ENCODE data around the gene TRAPPC3L.
A peak's percentile ranks its signal among the peaks of the same experiment; 100 is the strongest.

Gene TRAPPC3L

DNA sequence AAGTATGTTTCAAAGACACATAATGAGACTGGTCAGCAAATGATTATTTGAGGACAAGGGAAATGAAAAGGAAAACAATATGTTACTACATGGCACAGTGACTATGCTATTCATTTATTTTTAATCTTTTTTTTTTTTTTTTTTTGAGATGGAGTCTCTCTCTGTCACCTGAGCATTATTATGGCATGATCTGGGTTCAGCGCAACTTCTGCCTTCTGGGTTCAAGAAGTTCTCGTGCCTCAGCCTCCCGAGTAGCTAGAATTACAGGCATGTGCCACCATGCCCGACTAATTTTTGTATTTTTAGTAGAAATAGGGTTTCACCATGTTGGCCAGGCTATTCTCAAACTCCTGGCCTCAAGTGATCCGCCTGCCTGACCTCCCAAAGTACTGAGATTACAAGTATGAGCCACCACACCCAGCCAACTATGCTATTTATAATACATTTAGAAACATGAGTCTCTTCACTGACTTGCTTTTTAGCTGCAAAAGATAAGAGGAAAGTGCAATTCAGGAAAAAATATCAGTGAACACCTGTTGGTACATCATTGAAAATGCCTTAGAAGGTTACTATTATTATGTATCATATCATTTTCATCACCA is 11.4 kb upstream of the TRAPPC3L start:
- DNase-seq, result no peak

DNA sequence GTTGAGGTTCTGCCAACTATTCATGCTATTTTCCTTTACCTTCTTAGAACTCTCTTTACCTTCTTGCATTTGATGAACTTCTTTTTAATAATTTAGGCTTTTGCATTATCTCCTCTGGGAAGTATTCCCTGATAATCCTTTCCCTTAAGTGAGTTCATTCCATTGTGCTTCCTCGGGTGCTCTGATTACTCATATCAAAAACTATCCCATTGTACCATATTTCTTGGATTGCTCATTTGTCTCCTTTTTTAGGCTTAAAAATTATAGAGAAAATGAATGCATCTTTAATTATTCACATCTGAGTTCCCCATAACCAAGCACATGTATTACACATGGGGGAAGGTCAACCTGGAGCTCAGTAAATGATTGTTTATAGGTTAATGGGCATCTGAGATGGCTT is 10.6 kb upstream of the TRAPPC3L start:
- DNase-seq, result no peak

GRCh38 chr6:116553451-116553850 is 8.0 kb upstream of the TRAPPC3L start, which contains the start of gene CALHM4:
Gene CALHM4 (plus strand): TSS chr6:116553751. CDS start chr6:116553794, 43 bp downstream.
- no peak for DNase-seq

DNA sequence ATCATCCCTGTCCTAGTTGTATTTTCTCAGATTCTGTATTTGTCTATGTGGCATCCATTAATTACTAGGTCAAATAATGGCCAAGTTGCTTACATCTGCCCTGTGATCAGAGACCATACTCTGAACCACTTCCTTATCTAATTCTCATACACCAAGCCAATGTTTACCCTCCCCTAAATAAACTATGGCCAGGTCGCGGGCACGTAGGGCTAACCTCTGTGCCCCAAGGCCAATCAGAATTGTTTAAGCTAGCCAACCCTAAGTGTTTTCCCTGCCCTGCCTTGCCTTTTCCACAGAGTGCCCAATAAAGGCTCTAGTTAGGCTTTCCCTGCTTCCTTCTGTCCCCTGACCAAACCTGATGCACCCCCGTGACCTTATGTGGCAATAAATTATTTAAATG is 5.3 kb upstream of the TRAPPC3L start:
- DNase-seq, result no peak

GRCh38 chr6:116547358-116547757 is 1.9 kb upstream of the TRAPPC3L start:
- no peak for DNase-seq

DNA sequence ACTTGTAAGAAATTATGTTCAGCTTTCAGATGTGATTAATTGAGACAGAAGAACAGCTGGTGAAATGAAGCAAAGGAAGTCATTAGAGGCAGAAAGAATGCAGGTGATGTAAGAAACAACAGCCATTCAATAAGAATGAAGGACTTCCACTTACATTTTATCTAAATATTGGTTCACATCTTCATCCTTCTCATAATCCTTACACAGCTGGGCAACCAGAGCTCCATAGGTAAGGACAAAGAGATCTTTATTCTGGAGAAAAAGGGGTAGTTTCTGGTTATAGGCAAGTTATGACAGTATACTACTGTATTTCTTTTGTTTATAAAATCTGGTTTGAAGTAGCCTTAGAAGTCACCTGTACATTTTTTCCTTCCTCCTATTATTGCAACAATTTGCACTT is 2.3 kb downstream of the TRAPPC3L start:
- no peak for DNase-seq

- DNase-seq, result no peak
Measured at GRCh38 chr6:116542426-116542825, 3.1 kb downstream of the TRAPPC3L start.

DNA sequence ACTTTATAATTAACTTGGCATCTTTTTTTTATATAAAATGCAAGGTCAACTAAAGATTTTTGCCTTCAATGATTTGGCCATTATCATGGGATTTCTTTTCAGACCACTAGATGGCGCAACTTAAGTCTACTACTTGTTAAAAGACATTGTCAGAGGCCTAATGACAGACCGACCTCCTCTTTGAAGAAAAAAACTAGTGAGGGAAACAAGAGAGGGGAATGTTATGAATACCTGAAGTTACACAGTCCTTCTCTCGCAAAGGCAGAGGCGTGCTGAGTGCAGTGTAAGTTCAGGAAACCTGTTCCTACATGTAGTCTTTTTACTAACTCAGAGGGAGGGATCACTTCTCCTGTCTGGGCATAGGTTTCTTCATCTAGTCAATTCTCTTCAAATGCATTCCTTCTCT is 9.3 kb downstream of the TRAPPC3L start:
- peak in 1 of 2 experiments; percentile 53 for DNase-seq

DNA sequence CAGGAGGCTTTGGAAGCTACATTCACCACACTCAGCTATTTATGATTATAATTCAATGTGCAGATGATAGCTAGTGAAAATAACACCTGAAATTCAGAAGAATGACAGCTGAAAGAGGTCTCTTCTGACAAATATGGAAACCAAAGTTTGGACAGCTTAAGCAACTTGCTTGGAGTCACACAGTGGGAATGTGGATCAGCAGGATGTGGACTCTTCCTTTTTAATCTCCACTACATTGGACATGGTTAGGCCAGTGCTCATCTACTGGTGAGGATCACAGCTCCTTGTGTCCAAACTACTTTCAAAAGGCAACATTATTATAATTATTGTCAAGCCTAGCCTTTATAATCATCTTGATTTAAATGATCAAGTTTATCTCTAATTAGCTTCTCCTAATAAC is 10.4 kb downstream of the TRAPPC3L start:
- no peak for DNase-seq

DNA sequence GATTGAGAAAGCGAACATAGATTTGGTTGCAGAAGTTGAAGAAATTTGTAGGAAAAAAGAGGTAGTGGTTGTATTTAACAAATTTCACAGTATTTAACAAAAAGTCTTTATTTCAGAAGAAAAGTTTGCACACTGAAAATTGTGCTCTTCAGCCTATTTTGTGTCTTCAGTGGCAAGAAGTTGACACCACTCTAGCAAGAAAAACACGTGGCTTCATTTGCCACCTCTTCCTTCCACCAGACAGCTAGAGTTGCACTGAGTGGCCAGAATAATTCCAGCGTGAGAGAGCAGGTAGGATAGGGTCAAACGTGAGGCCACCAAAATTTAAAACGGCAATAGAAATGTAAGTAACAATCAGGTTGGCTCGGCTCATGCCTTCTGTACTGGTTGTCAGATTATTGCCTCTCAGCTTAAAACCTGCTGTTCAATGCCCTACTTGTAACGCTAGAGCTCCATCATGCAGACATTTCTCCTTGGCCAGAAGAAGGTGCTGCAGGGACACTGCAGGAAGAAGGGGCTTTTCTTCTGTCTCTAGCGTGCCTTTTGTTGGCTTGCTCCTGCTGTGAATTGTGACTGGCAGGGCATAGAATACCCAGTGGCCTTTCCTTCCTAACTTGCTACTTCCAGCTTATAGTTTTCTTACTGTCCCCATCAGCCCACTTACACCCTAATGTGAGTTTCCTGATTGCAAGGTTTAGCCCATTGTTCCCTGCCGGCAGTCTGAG is 12.1 kb downstream of the TRAPPC3L start:
- DNase-seq, result no peak

- DNase-seq, result peak in 1 of 2 experiments; percentile 10
Measured at GRCh38 chr6:116531675-116532570, 13.6 kb downstream of the TRAPPC3L start.

DNA sequence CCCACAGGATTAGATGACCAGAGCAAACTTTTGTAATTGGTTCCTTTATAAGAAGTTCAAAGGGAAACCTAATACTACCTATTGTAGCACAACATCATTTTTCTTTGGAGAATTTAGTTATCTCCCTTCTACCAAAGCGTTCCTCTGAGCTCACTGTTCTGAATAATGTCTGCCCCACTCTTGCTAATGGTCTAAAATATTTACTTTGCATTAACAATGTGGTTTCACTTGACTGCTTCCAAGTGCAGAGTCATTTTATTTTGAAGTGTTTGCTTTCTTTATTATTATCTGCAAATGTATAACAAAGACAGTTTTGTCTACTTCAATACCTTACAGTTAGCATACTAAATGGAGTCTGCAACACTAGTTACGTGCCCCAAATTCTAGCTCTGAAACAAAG is 15.0 kb downstream of the TRAPPC3L start:
- DNase-seq, result no peak

- no peak for DNase-seq
Measured at GRCh38 chr6:116529466-116530290, 15.8 kb downstream of the TRAPPC3L start.

GRCh38 chr6:116528780-116529179 is 16.7 kb downstream of the TRAPPC3L start:
- no peak for DNase-seq

- no peak for DNase-seq
Measured at GRCh38 chr6:116528133-116528532, 17.4 kb downstream of the TRAPPC3L start.

GRCh38 chr6:116524236-116524635 is 21.2 kb downstream of the TRAPPC3L start:
- DNase-seq, result no peak

DNA sequence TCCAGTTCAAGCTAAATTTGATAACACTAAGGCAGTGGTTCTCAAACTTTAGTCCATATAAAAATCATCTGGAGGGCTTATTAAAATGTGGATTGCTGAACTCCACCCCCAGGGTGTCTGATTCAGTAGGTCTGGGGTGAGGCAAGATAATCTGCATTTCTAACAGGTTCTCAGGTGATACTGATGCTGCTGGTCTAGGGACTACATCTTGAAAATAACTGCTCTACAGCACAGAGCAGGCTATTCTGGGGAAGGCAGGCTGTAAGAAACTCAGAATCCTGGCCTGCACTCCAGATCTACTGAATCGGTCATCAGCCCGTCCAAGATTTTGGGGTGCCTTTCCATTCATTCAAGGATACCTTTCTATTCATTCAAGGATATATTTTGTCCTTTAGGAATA is 22.6 kb downstream of the TRAPPC3L start:
- no peak for DNase-seq

DNA sequence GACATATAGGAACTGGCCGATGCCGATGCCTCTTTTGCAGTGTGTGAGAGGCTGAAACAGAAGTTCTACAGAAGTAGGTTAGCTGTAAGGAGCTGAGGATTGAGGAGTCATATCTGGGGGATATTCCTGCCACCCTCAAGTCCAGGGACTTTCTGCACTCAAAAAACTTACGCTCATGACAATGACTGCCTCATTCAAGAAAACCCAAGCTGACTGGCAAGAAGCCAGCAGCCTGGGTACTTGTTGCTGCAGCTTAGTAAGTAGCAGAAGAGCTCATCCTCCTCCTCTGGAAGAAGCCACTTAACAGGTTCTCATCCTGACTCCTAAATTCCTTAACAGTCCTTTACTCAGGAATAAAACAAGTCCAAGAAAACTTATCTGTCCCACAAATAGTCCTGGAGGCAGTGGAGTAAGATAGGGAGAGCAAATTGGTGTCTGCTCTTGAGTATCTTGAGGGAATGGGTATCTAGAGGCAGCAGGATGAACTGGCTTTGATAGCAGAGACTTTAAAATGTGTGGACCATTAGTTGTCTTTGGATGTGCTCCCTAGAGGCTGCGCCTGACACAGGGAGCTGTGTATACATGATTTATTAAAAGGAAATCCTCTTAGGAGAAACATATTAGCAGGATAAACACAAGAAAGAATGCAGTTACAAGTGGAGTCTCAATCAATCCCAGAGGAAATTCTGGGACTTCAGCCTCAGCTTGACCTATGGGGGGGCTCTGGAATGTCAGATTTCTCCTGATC is 26.7 kb downstream of the TRAPPC3L start:
- no peak for DNase-seq

DNA sequence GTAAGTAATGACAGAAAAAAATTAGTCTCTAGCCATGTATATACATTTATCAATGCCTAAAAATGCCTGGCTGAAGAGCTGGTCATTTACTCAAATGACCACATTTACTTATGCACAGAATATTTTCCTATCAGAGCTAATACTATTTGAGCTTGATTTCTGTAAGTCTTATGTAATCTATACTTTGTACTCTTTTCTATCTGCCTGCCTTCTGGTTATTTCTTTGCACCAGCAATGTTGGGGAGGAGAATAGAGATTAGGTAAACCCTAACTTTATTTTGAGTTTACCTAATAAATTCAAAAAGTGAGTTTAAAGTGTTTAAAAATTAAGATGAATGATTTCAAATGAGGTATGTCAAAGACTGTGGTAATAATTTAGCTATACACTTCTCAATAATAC is 30.3 kb downstream of the TRAPPC3L start:
- DNase-seq, result no peak

GRCh38 chr6:116514111-116514510 is 31.4 kb downstream of the TRAPPC3L start:
- no peak for DNase-seq

DNA sequence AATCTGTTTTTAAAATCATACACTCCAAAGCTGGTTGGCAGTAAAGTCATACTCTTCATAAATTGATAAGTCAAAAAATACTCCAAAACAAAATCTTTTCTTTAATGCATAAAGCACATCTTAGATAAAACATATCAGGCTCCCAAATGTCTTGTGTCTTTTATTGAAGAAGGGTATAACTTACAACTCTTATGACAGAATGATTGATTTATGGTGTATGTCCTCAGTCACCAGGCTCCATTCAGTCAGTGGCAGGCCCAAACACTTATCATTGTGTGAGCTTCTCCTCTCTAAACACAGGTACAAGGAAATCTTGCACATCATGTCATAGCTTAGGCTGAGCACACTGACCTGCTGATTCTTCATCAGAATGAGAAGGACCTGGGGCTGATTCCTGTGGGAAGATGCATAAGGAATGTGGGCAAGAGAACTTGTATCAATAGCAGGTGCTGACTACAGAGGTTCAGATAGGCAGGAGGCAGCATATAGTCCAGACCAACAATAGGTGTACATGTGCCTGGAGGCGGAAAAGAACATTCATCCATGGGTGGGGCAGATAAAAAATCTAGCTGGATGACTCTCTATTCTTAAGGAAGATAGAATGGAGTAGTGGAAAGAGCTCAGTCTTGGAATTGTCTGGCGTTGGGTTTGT is 32.1 kb downstream of the TRAPPC3L start:
- DNase-seq, result no peak
